HG03139 (cell line): Measurements from ENCODE around the gene ZNF219.

Source experiments
- ATAC-seq: cut with Tn5 transposase; IDR thresholded peaks from one replicate; pipeline ENCODE4 v1.9.1; 2021; ENCODE audit not compliant: unreplicated experiment

The ZNF219 gene

GRCh38 chr14:21069388-21070082 lies 28.9 kb downstream of the ZNF219 start:
- ATAC-seq = no peak

DNA sequence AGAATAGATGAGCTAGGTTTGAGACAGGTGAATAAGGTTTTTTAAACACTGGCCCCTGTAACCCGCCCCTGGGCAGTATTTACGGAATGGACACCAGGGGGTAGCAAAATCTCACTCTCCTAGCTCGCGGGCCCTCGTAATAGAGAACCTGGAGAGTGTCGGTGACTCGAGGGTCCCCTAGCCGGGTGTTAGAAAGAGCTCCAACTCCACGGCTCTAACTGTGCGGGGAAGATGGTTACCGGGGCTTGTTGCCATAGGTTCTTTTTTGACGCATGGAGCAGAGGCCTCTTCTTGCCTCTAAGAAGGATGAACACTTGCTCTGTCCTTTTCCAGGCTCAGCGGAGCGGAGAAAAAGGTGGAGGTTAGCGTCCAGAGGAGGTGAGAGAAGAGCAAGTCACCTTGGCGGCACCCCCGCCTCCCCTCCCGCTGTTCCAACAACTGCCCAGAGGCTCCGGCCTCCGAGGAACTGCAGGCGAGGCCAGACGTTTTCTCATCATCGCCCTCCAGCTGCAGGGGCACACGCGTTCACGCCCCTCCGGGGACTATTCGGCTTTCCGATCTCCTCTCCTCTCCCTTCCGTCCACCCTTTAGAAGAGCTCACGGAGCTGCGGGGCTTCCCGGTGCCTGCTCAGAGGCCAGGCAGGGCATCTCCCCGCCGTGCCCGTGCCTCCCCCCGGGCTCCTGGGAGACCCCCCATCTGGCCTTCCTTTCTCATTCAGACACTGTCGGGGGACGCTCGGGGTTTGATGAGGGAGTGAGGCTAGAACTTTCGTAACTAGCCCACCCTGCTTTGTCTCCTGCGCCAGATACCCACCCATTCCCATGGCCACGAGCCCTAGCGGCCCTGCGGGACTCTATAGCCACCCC lies 29.7 kb downstream of the ZNF219 start:
- no peak for ATAC-seq

- no peak for ATAC-seq
Observed at GRCh38 chr14:21066882-21067502, 31.5 kb downstream of the ZNF219 start.

GRCh38 chr14:21063479-21063878 lies 35.0 kb downstream of the ZNF219 start:
- ATAC-seq = no peak

GRCh38 chr14:21061347-21061668 lies 37.1 kb downstream of the ZNF219 start:
- ATAC-seq = no peak

DNA sequence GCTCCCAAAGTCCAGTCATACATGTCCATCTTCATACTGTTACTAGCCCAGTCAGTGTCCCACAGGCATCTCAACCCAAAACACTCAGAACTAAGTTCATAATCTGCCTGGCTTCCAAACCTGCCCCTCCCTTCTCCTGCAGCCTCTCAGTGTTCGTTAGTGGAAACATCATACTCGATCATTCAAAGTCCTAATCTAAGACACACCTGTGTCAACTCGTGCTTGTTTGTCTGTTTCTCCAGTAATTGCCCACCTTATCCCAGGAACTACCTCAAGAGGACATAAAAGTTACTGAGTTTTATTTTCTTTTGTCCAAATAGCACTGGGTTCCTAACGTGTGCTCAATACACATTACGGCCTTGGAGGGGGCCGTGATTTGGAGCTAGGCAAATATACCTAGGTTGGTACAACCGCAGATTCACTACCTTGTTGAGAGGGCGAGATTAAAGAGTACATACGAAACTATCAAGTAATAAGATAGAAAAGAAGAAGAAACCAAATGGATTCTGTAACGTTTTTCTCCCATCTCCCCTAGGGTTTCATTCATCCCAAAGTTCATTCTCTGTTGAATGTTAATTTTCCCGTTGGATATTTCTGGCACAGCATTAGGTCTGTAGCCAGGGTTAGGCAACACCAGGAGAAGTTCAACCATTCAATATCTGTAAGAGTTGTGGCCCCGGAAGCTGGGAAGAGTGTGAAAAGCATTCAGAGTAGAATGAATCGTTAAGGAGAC lies 37.7 kb downstream of the ZNF219 start:
- ATAC-seq = no peak

DNA sequence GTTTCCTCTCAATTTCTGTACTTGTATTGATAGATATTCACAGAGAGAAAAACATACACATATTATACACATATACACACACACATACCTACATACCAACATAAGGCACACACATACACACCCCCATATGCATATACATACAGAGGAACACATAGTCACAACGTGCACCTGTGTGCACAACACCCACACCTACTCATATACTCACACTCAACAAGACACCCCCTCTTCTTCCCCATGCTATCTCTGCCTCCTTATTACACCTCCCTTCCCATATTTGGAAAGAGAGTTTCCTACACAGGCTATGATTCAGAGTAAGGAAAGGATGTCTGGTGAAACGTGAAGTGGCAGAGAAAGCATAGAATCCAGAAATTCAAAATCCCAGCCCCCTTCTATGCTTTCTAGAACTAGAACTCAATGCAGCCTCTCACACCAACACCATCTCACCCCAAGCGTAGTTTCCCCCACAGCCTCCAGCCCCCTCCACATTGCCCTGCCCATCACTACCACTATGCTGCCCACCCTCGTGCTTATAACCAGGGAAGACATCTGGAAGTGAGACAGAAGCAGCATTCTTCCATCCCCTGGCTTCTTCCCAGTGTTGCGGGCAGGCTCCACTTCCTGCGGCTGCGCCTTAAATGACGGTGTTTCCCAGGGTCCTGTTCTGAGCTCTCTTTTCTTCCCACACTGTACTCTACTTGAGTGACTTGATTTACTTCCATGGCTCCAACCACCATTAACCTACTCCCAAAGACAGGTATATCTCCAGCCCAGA lies 38.4 kb downstream of the ZNF219 start:
- no peak for ATAC-seq

GRCh38 chr14:21058903-21059302 lies 39.6 kb downstream of the ZNF219 start:
- ATAC-seq = no peak

- ATAC-seq = no peak
Observed at GRCh38 chr14:21057803-21058675, 40.4 kb downstream of the ZNF219 start, which contains the start of gene RNASE8. RNASE8 (plus strand) TSS chr14:21057822; CDS start chr14:21057893, 71 bp downstream.

DNA sequence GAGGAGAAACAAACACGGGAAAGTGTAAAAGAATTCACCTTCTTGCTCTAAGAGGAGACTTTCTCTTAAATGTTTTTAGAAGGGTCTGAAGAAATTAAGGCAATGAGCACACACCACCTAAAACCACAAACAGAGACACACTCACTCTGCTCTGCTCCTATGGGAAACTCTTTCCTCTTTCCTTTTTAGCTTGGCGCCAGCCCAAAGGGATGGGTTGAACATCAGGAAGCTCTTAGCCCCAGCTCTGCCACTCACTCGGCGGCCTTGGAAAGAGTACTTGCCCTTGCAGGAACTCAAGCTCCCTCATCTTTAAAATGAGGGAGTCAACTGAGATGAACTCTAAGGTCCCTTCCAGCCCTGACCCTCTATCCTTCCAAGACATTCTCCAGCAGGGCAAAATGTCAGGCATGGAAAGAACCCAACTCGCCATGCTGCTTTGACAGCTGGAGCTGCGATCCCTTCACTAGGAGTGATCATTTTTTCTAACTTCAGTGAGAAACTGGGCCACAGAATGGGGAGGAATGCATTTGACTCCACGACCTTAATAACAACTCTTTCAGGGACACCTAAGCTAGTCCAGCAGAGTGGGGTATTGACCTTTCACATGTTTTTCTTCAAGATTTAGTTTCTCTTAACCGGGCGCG lies 41.8 kb downstream of the ZNF219 start:
- ATAC-seq = no peak

DNA sequence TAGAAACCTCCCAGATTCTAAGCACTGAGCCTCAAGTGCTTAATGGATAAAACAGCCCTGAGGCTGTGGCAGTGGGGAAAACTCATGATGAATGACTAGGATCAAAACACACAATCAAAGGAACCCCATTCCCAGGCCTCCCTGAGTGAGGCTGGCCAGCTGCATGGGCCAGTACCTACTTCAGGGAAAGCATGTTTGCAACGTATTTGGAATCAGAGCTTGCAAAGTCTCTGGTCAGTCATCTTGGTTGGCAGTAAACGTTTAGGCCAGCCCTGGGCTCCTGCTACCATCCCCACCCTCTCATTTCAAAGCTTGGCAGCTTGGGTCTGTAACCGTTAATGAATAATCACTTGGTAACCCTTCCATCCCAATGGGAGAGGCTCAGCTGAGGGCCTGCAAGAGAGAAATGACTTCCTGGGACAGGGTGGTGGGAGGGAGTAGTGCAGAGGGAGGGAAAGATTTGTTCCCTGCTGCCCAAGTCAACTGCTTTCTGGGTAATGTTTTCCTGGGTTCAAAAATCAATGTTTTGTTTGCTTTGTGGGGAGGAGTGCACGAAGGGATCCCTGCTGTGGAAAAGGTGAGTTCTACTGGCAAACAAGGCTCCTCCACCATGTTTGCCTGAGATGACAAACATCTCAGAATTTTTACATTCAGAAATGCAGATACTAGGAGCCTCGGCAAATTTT lies 42.9 kb downstream of the ZNF219 start:
- ATAC-seq = no peak

GRCh38 chr14:21054768-21055145 lies 43.7 kb downstream of the ZNF219 start:
- no peak for ATAC-seq

DNA sequence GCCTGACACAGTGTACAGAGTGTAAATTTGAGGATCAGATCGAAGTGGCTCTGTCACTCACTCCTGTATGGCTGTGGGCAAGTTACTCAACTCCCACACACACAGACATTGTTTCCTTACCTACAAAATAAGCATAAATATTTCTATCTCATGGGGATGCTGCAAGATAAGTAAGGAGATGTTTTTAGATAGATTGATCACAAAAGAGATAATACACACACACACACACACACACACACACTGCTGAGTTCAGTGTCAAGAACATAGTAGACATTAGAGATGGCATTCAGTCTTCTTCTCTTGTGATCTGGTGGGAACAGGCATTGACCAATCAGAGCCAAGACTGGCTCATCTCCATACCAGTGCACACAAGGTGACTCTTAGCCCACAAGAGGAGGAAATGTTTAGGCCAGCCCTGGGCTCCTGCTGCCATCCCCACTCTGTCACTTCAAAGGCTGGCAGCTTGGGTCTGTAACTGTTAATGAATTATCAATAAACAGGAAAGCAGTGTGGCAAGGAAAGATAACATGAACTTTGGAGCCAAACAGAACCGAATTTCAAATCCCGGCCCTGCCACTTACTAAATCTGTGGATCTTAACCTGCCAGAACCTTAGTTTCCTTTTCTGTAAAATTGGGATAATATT lies 44.2 kb downstream of the ZNF219 start:
- ATAC-seq = no peak

DNA sequence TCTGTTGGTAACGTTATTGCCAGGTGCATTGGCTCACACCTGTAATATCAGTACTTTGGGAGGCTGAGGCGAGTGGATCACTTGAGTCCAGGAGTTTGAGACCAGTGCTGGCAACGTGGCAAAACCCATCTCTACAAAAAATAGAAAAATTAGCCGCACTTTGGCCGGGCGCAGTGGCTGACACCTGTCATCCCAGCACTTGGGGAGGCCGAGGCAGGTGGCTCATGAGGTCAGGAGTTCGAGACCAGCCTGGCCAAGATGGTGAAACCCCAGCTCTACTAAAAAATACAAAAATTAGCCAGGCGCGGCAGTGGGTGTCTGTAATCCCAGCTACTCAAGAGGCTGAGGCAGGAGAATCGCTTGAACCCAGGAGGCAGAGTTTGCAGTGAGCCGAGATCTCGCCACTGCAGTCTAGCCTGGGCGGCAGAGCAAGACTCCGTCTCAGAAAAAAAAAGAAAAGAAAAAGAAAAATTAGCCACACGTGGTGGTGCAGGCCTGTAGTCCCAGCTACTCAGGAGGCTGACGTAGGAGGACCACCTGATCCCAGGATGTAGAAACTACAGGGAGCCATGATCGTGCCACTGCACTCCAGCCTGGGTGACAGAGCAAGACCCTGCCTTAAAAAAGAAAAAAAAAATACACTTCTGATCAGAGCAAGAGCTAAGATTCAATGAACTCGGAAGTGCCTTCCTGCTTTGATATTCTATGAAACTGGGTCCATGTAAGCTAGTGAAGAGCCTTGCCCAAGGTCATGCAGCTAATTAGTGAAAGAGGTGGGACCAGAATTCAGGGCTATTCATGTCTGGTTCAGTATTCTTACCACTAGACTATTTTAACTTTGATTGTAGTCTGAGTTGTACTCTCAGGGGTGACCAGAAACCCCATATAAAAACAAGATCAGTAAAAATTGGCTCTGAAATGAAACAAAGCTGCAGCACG lies 45.0 kb downstream of the ZNF219 start:
- no peak for ATAC-seq

DNA sequence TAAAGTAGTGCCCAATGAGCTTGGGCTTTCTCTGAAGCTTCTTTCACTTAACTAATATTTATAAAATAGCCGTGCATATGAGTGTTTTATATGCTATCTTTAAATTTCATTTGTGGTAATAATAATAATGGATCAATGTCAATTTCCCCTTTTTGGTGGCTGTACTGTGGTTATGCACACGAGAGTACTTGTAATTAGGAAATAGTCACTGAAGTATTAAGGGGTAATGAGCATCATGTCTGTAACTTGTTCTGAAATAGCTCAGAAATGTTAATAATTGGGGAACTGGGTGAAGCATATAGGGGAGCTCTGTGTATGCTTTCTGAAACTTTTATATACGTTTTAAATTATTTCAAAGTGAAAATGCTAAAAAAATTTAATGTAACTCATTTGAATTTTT lies 47.9 kb downstream of the ZNF219 start:
- ATAC-seq = no peak

DNA sequence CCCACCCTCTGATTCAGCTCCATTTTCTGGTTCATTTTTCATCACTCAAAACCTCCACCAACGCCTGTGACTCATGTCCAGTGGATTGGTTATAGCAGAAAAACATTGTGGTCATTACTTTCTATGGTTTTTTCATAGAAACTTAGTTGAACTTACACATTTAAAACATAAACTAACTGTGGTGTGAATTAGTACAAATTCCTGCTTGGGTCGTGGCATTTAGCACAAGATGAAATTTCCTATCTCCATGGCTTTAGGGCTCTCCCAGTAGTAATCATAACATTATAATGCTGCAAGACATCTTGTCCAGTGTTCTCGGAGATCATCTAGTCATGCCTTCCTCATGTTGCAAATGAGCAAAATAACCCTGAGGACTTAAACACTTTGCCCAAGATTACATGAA lies 49.2 kb downstream of the ZNF219 start:
- ATAC-seq = no peak

DNA sequence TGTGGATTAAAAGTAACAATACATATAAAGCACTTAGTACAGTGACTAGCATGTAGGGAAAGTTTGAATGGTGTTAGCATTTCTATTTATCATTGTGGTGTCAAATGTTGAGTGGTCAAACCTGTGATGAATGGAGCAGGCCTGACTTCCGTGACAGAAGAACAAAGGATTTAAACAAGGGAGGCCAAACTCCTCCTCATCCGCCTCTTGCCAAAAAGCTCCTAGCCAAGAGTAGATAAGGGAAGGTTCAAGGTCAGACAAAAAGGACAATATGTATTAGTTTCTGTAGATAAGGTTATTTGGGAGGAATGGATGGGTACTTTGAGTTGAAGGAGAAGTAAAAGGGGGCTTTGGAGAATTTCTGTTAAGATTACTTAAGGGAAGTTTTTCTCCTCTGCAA lies 49.8 kb downstream of the ZNF219 start:
- no peak for ATAC-seq
